ENCODE data around the gene NUDT3. TPM values are rescaled to one million over a fixed set of nuclear protein-coding genes. Genes with fewer than 3 reads are reported as not detected.
"Not testable (repeated sequence)": the region's sequence is repeated elsewhere in the genome, so short reads cannot be mapped to it uniquely, and the experiment has no call there.

NUDT3 gene
- polyA plus RNA-seq, 1 donor: 29.6 TPM

DNA sequence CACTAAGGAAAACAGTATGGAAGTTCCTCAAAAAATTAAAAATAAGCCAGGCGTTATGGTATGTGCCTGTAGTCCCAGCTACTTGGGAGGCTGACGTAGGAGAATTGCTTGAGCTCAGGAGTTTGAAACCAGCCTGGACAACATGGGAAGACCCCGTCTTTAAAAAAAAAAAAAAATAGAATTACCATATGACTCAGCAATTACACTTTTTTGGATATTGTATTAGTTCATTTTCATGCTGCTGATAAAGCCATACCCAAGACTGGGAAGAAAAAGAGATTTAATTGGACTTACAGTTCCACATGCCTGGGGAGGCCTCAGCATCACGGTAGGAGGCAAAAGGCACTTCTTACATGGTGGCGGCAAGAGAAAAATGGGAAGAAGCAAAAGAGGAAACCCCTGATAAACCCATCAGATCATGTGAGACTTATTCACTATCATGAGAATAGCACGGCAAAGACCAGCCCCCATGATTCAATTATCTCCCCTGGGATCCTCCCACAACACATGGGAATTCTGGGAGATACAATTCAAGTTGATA is 132.9 kb downstream of the NUDT3 start:
- DNase-seq (ENCODE audit: low read depth): no peak

DNA sequence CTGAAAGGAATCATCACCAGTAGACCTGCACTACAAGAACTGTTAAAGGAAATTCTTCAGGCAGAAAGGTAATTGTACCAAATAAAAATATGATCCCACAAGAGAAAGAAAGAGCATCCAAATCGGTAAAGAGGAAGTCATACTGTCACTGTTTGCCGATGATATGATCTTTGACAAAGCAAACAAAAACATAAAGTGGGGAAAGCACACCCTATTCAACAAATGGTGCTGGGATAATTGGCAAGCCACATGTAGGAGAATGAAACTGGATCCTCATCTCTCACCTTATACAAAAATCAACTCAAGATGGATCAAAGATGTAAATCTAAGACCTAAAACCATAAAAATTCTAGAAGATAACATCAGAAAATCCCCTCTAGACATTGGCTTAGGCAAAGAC is 140.1 kb downstream of the NUDT3 start:
- not testable (repeated sequence) for DNase-seq (ENCODE audit: low read depth)

DNA sequence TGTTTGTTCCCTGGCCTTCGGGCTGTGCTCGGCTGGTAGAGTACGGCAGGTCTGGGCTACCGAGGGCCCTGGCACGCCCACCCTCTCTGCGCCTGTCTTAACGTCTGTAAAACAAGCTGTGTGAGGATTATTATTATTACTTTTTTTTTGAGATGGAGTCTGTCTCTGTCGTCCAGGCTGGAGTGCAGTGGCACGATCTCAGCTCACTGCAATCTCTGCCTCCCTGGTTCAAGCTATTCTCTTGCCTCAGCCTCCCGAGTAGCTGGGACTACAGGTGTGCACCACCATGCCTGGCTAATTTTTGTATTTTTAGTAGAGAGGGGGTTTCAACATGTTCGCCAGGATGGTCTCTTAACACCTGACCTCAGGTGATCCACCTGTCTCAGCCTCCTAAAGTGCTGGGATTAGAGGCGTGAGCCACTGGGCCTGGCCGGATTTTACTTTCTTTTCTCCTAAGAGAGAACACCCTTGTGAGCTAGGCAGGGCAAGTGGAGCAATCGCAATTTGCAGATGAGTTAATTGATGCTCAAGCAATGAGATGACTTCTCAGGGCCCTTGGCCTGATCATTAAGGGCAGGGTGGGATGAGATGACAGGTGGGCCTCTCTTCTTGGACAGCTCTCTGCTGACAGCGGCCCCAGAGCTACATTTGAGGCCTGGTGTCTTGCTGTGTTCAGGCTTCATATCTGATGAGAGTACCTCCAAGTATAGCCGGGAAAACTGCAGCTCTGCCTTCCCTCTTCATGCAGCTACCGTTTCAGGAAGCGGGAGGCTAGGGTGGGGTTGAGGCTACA is 142.8 kb downstream of the NUDT3 start:
- no peak for DNase-seq (ENCODE audit: low read depth)

DNA sequence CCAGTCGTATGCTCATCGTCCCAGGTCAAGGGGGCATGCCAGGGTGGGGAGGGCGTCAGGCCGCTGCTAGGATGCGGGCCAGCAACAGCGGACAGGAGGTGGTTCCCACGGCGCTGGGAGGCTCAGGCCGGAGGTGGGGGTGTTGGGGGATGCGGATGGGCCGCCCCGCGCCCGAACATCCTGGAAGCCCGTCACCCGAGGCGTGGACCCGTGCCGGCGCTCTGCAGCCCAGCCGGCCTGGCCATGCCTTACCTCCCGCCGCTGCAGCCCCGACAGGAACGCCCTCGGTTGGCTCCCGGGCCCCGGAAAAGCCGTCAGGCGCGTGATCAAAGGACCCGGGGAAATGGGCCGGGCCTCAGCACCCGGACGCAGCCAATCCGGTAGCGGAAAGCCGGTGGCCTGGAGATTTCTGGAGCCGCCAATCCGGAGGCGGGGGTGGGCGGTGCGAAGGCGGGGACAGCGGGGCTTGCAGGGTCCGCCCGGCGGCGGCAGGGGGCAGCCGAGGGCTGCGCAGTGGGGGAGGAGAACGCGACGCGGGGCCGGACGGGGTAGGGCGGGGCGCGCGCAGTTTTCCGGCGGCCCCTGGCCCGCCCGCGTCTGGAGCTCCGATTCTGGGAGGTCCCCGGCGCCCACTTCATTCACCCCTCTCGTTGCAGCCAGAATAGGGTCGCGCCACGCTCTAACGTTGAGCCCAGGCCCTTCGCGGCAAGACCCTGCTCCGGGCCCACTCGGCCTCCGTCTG is 143.6 kb downstream of the NUDT3 start, which contains the start of gene SMIM29:
SMIM29 (minus strand) TSS at position 280 of the 742 bp plus-strand sequence. CDS start 1,215 bp downstream, outside the sequence.
- DNase-seq (ENCODE audit: low read depth): peak; percentile 62

DNA sequence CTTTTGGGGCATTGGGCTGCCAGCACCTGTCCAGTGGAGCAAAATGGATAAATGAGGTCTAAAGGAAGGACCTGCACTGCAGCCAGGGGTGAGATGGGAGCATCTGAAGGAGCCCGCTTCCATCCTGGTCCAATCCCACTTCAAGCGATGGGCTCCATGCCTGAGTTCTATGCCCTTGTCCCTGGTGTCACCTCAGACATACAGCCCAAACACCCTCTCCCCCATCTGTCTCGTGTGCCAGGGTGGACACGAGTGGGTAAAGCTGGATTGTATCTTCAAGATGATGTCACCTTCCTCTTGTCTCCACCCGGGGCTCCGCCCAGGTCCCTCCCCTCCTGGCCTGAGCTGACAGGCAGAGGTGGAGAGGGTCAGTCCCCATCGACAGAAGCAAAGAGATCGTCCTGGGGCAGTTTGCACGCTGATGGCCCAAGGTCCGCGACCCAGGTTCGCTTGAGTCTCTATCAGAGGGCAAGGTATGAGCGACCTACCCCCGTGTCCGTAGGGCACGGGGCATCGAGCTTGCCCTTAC is 144.2 kb downstream of the NUDT3 start:
- no peak for DNase-seq (ENCODE audit: low read depth)

DNA sequence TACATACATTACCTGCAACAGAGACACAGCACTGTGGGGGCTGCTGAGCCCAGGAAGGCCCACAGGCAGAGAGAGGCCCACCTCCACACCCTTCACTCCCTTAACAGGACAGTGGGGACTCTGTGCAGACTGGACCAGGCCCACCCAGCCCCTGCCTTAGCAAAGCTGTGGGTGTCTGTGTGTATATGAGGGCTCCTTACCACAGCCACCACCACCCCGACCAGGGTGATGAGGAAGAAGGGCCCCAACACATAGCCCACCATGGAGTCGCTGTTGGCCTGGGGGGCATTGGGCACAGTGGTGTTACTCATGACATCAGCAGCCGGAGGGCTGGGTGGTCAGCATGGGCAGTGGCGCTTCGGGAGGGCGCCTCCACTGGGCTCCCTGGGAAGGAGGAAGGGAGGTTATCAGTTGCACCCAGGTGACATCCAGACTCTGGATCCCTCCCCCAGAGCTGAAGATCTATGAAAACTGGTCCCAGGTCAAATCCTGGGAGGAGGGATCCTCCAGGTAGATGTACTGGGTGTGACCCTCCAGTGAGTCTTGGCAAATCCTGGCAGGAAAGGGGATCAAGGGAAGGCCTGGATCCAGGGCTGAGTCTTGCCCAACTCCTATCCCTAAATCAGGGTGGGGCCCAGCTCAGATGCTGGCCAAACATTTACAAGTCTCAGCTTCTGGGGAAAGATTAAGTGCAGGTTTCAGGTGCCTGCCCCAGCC is 144.8 kb downstream of the NUDT3 start:
- DNase-seq (ENCODE audit: low read depth): no peak

DNA sequence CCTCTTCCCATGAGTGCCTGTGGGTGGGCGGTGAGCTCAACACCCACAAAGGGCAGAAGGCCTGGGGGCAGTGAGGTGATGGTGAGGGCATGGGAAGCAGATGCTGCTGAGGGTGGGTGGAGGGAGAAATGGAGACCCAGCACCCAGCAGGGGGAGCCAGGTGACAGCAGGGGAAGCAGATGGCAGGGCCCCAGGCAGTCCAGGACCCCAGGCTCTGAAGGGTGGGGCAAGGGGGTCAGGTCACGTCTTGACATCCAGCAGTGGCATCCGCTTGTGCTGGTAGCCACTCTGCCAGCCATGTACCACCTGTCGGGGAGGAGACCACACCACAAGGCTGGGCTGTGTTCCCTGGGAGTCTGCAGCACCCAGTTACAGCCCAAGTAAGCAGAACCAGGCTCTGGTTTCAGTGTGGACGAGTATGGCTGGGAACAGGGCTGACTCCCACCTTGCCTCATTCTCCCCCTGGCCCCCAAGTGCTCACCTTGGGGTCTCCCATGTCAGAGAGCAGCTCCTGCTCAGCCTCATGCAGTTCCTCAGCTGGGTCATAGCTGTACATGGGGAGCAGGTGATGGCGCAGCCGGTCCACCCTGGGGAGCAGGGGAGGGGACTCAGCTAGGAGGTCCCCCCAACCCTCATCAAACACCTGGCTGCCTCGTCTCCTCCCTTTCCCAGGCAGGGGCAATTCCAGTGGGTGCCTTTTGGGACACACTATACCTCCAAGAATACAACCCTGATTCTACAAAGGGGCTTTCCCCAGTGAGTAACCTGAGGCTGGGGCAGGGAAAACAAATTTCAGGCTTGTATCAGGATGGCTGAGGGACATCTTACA is 145.7 kb downstream of the NUDT3 start:
- no peak for DNase-seq (ENCODE audit: low read depth)

DNA sequence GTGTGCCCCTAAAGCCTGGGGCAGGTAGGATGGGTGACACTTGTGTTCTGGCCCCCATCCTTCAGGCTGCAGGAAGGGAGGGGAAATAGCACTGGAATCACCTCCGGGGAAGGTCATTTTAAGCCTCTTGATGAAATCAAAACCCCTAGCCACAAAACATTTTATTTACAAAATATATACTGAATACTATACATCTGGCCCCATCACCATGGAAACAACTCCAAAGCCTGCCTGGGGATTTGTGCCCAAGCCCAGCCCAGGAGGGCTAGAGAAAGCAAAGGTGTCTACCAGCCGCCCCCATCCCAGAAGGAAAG is 146.3 kb downstream of the NUDT3 start:
- no peak for DNase-seq (ENCODE audit: low read depth)

DNA sequence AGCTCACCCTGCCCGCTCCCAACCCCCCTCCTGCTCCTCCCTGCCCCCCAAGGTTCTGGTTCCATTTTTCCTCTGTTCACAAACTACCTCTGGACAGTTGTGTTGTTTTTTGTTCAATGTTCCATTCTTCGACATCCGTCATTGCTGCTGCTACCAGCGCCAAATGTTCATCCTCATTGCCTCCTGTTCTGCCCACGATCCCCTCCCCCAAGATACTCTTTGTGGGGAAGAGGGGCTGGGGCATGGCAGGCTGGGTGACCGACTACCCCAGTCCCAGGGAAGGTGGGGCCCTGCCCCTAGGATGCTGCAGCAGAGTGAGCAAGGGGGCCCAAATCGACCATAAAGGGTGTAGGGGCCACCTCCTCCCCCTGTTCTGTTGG is 146.7 kb downstream of the NUDT3 start:
- DNase-seq (ENCODE audit: low read depth): not testable (repeated sequence)

DNA sequence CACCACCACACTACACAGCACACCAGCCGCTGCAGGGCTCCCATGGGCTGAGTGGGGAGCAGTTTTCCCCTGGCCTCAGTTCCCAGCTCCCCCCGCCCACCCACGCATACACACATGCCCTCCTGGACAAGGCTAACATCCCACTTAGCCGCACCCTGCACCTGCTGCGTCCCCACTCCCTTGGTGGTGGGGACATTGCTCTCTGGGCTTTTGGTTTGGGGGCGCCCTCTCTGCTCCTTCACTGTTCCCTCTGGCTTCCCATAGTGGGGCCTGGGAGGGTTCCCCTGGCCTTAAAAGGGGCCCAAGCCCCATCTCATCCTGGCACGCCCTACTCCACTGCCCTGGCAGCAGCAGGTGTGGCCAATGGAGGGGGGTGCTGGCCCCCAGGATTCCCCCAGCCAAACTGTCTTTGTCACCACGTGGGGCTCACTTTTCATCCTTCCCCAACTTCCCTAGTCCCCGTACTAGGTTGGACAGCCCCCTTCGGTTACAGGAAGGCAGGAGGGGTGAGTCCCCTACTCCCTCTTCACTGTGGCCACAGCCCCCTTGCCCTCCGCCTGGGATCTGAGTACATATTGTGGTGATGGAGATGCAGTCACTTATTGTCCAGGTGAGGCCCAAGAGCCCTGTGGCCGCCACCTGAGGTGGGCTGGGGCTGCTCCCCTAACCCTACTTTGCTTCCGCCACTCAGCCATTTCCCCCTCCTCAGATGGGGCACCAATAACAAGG is 147.3 kb downstream of the NUDT3 start:
- not testable (repeated sequence) for DNase-seq (ENCODE audit: low read depth)

DNA sequence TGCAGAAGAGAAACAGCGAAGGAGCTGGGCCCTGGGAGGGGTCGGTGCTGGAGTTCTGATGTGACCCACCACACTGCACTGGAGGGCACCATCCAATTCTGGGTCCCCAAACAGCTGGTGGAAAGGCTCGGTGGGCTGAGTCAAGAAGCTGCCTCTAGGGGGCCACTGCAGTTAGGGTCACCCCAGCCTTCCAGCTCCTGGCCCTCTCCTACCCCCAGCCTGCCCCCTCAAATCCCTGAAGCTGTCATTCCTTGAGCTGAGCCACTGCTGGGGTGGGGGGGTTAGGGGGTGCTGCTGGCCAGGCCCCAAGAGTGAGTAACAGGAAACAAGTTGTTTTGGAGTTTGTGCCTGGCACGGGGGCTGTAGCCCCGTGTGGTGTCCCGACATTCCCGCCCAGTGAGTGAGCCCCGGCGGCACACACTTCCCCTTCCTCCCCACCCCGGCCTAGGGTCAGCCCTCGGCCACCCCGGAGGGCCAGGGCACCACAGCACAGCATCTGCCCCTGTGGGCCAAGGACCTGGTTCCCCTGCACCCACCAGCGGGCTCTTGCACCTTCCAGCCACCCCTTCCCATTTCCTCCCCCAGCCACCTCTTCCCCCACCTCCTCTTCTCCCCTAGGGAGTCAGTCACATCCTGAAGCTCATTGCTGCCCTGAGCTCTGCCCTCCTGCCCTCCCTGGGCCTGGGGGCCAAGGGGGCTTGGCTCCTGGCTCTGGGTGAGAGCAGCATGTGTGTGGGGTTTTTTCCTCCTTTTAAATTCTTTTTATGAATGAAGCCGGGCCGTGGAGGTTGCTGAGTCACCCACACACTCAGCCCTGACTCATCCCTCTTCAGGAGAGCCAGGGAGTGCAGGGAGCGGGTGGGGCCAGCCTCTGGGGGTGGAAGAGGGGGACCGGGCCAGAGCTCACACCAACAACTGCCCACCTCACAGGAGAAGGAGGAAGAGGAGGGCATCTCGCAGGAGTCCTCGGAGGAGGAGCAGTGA is 148.3 kb downstream of the NUDT3 start:
- no peak for DNase-seq (ENCODE audit: low read depth)

DNA sequence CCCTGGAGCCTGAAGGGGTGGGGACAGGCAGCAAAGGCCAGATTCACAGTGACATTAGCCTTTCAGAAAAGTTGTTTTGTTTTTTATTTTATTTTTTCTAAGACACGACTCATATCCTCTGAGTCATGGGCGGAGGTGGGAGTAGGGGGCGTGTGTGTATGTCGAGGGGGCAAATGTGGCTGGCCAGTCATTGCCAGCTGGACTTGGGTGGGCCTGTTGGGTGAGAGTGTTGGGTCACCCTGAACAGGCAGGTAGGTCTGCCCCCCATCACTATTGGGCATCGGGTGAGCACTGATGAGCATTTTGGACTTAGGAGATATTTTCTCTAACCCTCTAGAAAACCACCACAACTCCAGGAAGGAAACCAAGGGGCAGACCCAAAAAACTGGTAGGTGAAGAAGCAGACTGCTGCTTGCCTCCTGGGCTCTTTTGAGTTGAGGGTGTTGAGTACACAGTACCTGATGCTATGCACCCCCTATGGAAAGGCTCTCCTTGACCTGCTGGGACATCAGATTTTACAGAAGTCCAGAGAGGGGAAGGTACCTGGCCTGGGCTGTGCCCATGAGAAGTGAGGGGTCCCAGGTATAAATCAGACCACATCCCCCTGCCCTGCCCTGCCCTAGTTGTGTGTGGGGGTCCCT is 149.2 kb downstream of the NUDT3 start:
- no peak for DNase-seq (ENCODE audit: low read depth)

DNA sequence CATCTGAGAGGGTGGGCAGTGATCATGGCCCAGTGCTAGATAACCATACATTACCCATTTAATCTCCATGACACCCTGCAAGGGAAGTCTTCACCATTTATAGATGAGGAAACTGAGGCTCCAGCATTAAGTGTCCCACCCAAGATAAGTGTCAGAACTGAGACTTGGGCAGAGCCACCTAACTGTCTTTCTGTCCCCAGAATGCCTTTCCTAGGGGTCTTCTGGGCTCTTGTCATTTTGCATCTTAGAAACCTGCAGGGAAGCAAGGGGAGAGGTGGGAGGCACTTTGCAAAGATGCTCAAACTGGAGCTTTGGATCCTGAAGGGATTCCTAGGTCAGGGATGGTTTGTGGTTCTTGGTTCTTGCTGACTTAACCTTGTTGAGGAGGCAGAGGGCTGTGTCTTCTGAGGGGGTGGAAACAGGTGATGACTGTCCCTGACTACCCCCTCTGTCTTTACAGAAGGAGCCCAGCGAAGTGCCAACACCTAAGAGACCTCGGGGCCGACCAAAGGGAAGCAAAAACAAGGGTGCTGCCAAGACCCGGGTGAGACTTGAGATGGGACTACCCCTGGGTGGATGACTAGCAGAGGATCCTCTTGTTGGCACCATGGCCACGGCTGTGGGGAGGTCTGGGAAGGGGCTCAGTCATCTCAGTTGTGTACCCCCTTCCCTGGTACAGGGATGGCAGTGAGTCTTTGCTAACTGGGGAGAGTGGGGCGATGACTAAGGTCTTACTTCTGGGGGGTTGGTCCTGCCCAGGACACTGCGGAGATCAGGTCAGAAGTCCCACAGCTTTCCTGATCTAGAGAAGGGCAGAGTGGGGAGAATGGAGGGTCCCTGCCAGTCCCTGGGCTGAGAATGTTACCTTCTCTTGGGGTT is 150.0 kb downstream of the NUDT3 start:
- no peak for DNase-seq (ENCODE audit: low read depth)

DNA sequence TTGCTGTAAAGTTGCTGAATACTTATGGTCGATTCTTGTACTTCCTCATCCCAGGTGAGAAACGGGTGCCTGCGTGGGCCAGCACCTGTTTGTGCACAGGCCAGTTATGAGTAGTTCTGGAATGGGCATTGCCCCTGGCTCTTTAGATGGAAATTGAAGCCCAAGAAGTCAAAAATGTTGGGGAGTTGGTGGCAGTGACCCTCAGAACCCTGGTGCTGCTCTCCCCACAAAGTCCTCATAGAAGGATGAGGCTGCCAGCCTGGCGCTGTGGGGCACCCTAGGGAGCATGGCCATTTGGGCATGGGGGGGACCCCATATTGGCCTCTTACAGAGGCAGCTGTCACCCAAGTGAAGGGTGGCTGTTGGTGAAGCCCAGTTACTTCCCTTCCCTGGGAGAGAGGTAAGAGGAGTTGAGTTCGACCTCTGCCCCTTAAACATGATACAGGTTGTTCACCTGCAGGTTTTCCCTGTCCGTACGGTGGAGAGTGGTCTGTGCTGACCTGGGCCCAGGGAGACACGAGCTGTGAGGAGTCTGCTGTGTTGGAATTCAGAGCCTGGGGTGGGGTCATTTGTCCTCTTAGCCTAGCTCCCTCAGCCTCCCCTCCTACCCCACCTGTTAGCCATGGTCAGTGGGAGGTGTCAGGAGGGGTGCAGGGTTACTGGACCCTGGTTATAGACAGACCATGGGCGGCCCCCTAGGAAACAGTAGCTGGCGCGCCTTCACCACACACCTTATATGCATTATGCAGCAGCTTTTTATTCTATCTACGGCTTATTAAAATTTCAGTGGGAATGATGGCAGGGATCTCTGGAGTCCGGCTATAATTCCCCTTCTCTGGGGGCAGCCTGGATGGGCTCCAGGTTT is 150.9 kb downstream of the NUDT3 start:
- no peak for DNase-seq (ENCODE audit: low read depth)

DNA sequence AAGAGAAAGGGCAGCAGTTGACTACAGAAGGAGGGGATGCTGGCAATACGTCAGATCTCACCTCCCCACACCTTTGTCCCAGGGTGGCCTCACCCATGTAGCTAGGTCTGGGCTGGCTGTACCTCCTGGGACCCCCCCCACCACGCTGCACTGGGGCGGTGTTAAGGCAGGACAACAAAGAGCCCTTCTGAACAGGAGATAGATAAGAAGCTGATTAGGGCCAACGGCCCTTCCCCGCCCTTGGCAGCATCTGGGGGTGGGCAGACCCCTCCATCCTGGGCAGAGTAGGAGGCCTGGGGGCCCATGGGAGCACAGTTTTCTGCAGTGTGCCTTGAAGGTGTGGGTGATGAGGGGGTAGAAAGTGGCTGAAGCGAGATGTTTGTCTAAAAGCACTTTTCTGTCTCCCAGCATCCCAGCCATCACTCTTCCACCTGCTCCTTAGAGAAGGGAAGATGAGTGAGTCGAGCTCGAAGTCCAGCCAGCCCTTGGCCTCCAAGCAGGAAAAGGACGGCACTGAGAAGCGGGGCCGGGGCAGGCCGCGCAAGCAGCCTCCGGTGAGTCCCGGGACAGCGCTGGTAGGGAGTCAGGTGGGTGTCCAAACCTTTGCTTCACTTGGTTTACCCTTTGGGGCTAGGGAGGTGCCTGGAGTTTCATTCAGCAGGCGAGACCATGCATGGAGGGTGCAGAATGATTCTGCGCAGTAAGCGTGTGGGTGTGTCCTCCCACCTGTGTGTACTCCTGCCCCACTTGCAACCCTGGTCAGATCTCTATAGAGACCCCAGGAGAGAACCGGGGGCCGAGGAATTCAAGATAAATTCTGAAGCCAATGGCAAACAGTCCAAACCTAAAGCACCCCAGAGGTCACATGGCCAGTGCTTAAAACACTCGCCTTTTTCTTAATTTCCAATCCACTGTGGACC is 151.9 kb downstream of the NUDT3 start:
- DNase-seq (ENCODE audit: low read depth): no peak

DNA sequence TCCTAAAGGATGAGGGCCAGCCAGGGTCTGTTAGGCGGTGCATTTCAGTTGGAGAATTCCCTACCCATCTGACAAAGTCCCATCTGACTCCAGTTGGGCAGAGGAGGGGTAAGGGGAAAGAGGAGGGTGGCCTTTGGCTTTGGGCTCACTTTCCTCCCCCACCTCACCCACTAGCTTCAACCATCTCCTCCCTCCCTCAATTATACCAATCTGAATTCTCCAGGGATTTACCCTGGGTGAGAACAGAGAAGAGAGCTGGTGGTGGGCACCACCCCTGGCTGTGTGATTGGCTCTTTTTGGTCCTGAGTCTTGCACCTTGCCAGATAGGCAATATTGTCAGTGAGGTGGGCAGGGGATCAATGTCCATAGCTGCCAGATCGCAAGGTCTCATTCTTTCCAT is 152.6 kb downstream of the NUDT3 start:
- no peak for DNase-seq (ENCODE audit: low read depth)

All from forelimb muscle (tissue), 1 donor.